ENCODE data around the gene LAD1.

The LAD1 gene

DNA sequence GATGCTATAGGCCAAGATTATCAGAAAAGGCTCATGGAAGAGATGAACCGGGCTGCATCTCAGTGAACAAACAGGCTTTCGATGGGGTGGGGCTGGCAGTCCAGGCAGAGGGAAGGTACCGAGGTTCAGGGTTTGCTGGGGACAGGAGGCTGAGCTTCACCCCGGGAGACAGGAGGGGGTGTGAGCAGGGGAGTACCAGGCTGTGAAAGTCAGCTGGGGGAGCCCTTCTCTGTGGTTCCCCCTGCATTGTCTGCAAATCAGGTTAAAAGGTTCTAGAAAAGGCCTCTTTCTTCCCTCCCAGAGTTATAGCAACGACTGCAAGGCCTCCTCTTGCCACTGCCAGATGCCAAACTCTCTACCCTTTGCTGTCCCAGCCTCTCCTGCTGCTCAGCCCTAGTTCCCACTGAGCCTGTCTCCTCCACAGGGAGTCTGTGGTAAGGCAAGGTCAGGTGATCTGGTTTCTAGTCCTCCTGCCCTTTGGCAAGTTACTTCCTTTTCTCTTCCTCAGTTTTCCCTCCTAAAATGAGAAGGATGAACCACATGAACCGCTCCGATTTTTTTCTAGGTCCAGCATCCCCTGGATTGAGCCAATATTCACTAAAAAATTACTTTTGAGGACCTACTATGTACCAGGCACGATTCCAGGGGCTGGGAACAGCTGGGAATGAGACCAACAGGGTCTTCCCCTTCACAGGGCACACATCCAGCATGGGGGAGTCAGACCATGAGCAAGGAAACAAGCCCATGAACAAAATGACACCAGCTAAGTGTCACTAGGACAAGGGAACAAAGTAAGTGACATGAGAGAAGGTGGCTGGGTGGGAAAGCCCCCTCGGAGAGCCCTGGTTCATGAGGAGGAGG is 7.2 kb downstream of the LAD1 start:
- POLR2A ChIA-PET (ENCODE audit: low non-redundant PET): no interaction called here
- DNase-seq (ENCODE audit: low spot score): no peak
- TF ChIP-seq, protein P1, sequence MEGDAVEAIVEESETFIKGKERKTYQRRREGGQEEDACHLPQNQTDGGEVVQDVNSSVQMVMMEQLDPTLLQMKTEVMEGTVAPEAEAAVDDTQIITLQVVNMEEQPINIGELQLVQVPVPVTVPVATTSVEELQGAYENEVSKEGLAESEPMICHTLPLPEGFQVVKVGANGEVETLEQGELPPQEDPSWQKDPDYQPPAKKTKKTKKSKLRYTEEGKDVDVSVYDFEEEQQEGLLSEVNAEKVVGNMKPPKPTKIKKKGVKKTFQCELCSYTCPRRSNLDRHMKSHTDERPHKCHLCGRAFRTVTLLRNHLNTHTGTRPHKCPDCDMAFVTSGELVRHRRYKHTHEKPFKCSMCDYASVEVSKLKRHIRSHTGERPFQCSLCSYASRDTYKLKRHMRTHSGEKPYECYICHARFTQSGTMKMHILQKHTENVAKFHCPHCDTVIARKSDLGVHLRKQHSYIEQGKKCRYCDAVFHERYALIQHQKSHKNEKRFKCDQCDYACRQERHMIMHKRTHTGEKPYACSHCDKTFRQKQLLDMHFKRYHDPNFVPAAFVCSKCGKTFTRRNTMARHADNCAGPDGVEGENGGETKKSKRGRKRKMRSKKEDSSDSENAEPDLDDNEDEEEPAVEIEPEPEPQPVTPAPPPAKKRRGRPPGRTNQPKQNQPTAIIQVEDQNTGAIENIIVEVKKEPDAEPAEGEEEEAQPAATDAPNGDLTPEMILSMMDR (conservative IDR thresholded peaks at IDR 0.05; ENCODE audit: low read depth): no peak
- CTCF ChIA-PET: interaction anchor here (0.7 to 1.1 kb wide), 3 partner anchors 17 to 654 kb away, joined by 3 read pairs; no protein-coding TSS in a partner anchor
- no peak overlapping the region for H3K27ac ChIP-seq

DNA sequence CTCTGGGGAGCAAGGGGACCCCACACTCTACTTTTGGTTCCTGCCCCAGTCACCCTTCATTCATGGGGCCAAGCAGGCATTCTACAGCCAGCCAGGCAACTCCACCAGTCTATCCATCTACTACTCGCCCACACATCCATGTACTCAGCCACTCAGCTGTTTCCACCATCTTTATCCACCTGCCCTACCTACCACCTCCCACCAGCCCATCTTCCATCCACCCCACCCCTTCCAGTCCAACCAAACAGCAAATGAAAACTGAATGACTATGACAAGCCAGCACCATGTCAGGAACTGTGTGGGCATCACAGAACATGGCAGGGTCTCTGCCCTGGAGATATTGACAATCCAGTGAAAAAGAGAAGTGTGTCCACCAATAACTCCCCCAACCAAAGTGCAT is 7.9 kb downstream of the LAD1 start:
- POLR2A ChIA-PET (ENCODE audit: low non-redundant PET): no interaction called here
- no peak for DNase-seq (ENCODE audit: low spot score)
- TF ChIP-seq, protein P1 (conservative IDR thresholded peaks at IDR 0.05; ENCODE audit: low read depth): no peak
- no peak overlapping the region for H3K27ac ChIP-seq
- CTCF ChIA-PET: interaction anchor here (0.7 to 1.1 kb wide), 3 partner anchors 18 to 654 kb away, joined by 3 read pairs; no protein-coding TSS in a partner anchor

DNA sequence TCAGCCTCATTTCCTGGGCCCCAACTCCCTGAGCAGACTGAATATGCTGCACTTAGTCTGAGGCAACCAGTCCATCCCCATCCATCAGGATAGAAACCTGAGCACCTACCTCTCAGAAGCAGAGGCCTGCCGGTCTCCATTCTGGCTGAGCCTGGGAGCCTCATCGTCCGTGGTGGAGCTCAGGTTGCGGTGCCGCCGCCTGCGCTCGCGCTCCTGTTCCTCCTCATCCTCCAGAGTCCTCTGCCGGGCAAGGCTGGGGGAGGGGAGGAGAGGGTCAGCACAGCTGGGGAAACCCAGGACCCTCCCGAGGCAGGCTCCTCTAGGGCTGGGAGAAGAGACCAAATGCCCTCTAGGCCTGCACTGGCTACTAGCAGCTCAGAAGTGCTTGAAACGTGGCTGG is 10.1 kb downstream of the LAD1 start:
- no peak overlapping the region for H3K27ac ChIP-seq
- TF ChIP-seq, protein P1 (conservative IDR thresholded peaks at IDR 0.05; ENCODE audit: low read depth): no peak
- DNase-seq (ENCODE audit: low spot score): no peak
- ChIA-PET CTCF (interaction anchor here (0.6 to 0.9 kb wide), 3 partner anchors 24 to 69 kb away, joined by 3 read pairs; no protein-coding TSS in a partner anchor), POLR2A (ENCODE audit: low non-redundant PET) (interaction anchor here (0.7 kb wide), 1 partner anchor 11 kb away, joined by 4 read pairs; no protein-coding TSS in a partner anchor)

DNA sequence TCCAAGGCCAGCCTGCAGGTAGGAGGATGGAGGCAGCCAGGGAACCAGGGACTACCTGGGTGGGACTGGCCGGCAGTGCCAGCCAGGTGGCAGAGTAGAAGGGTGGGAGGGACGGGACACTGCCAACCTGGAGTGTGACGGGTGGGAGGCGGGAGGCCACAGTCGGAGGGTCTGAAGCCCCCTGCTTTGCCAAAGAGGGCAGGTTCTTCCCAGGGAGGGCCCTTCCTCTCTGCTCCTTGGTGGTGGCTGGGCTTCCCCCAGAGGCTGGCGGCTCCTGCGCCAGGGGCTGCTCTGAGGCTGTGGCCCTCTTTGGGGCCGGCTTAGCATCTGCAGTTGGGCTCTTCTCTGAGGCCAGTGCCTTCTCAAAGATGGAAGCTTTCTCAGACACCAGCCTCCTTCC is 12.9 kb downstream of the LAD1 start:
- TF ChIP-seq, protein P1 (conservative IDR thresholded peaks at IDR 0.05; ENCODE audit: low read depth): no peak
- no peak overlapping the region; the same call in 1 of the 2 replicates for H3K27ac ChIP-seq
- CTCF ChIA-PET: interaction anchor here (0.6 to 3.2 kb wide), 16 partner anchors 10 to 199 kb away, joined by 3 to 32 read pairs (median 5); partner anchors contain the start of gene LAD1
- DNase-seq (ENCODE audit: low spot score): no peak
- POLR2A ChIA-PET (ENCODE audit: low non-redundant PET): interaction anchor here (0.9 kb wide), 1 partner anchor 11 kb away, joined by 3 read pairs; no protein-coding TSS in a partner anchor

DNA sequence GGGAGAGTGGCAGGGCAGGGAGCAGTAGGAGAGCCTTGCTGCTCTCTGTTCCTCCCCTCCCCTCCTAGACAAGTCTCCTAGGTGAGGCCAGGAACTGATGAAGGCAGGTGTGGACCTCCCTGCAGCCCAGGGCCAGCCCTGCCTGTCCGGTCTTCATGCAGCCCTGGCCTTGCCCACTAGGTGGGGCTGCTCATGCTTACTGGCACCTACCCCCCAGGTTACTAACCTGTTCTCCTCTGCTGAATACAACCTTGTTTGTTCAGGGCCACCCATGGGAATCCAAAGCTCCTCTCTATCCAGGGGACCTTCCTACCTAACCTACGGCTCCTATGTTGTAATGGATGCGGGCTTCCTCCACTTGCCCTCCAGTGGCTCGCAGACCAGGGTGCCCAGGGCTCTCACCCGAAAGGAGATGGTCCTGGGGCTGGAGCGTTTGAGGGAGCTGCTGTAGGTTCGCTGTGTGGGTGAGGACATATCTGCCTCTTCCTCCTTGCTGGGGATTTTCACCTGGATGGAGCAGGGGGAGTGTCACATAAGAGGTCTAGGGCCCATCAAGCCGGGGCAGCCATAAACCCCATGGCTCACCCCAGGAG is 13.7 kb downstream of the LAD1 start:
- CTCF ChIA-PET: interaction anchor here (0.6 to 3.2 kb wide), 25 partner anchors 10 to 735 kb away, joined by 3 to 32 read pairs (median 5); partner anchors contain the start of gene LAD1
- POLR2A ChIA-PET (ENCODE audit: low non-redundant PET): interaction anchor here (0.9 kb wide), 1 partner anchor 12 kb away, joined by 3 read pairs; no protein-coding TSS in a partner anchor
- peak overlapping the region; percentile 71 for H3K27ac ChIP-seq
- TF ChIP-seq, protein P1 (conservative IDR thresholded peaks at IDR 0.05; ENCODE audit: low read depth): peak; percentile 89
- peak; percentile 89 for DNase-seq (ENCODE audit: low spot score)

DNA sequence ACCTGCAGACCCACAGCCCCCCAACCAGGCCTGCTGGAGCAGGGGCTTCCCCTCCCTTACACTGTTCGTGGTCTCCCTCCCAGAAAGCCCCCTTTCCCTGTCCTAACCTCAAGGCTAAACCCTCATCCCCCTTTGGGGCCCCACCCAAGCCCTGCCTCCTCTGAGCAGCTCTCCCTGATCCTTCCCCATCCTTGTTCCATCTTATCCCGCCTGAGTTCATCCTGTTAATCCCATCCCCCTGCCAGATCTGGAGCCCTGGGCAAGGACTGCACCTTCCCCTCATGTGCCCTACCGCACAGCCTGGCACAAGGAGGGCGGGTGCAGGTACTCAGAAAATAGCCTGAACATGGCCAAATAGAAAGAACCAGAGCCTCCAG is 14.7 kb downstream of the LAD1 start:
- H3K27ac ChIP-seq: peak overlapping the region; percentile 71
- ChIA-PET POLR2A (ENCODE audit: low non-redundant PET) (interaction anchor here (1.4 to 1.5 kb wide), 2 partner anchors 13 to 25 kb away, joined by 4 to 5 read pairs; no protein-coding TSS in a partner anchor), CTCF (interaction anchor here (1.1 to 3.2 kb wide), 5 partner anchors 9 to 130 kb away, joined by 4 to 32 read pairs (median 20); partner anchors contain the start of gene LAD1)
- TF ChIP-seq, protein P1 (conservative IDR thresholded peaks at IDR 0.05; ENCODE audit: low read depth): no peak
- no peak for DNase-seq (ENCODE audit: low spot score)
